CD1c-positive myeloid dendritic cell (primary cell): ENCODE data around the gene SLC16A6.
"Not testable (repeated sequence)": the region's sequence is repeated elsewhere in the genome, so short reads cannot be mapped to it uniquely, and the experiment has no call there.

Source experiments
- DNase-seq: peaks from one replicate; pipeline ENCODE4 v3.0.0-alpha.2; 2016; ENCODE audit errors: extremely low spot score

Gene SLC16A6

DNA sequence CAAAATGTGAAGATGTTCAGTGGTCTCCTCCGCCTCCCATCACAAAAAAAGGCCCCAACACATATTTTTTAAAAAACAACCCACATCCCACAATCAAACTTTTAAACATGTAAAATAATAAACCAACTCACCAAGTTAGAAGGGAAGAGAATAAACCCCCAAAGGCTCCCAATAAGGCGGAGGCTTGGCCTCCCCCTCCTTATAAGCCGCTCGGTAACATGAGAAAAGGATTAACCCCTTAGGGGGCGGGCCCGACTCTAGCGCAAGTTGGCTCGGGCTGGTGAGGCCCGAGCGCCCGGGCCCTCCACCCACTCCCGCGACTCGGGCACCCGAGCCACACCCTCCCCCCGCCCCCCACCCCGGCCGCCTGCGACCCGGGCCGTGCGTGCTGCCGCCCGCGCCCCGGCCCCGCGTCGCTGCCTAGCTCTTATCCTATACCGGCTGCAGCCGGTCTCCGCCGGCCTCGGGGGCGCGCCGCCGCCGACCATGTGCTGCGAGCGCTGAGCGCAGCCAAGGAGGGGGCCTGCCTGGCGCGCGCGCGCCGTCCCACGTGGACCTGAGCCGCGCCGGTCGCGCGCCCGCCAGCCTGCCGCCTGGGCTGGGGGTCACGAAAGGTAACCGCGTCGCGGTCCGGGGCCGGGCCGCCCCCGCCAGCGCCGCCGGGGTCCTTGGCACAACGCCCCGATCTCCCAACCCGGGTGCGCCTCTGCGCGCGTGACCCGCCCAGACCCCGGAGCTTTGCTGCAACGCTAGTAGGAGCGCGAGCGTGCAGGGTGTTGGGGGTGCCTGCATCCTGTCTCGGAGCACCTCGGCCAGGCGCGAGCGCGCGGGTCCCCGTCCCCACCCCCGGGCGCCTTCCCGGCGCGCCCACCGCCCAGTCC lies at the start of gene SLC16A6, which contains the start of gene ARSG:
SLC16A6 (minus strand) TSS at position 173 of the 881 bp plus-strand sequence. CDS start 12,807 bp downstream, outside the sequence.
ARSG (plus strand) TSS at position 541 of the 881 bp plus-strand sequence. CDS start 15,999 bp downstream, outside the sequence.
- DNase-seq, result peak; percentile 94

- DNase-seq, result no peak
Observed at GRCh38 chr17:68334393-68334792, 43.5 kb upstream of the SLC16A6 start.

- DNase-seq, result not testable (repeated sequence)
Observed at GRCh38 chr17:68331932-68332331, 41.0 kb upstream of the SLC16A6 start.

GRCh38 chr17:68329331-68329730 lies 38.4 kb upstream of the SLC16A6 start:
- DNase-seq, result no peak

DNA sequence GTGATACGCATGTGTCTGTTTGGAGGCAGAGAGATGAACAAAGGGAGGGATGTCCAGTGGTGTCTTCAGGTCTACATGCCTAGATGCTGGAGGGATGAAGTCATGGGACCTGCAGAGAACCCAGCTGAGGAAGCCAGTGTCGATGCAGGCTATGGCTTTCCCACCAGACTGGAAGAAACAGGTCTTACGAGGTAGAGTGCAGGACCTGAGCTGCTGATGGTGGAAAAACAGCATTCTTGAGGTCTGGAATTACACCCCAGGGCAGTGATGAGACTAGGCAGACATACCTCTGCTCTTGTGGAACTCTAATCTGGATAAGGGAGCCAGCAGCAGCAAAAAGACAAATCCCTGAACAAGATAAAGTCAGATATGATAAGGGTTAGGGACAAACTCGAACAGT lies 37.7 kb upstream of the SLC16A6 start:
- DNase-seq, result no peak

GRCh38 chr17:68327823-68328557 lies 37.1 kb upstream of the SLC16A6 start:
- no peak for DNase-seq

DNA sequence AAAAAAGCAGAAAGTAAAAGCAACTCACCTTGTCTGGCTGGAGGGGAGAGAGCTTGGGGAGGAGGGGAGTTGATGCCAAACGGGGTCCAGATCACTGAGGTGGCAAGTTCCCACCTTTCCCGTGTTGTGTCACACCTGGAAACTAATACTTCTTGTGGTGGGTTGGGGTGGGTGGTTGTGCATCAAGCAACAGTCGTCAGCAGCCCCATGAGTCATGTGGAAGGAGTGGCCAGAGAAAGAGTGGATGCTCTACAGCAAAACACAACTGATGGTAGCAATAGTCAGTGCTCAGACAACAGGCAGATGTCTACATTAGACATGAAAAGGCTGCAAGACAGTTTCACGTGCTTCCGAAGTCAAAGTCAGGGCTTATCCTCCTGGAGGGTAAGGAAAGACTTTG lies 35.8 kb upstream of the SLC16A6 start:
- no peak for DNase-seq

DNA sequence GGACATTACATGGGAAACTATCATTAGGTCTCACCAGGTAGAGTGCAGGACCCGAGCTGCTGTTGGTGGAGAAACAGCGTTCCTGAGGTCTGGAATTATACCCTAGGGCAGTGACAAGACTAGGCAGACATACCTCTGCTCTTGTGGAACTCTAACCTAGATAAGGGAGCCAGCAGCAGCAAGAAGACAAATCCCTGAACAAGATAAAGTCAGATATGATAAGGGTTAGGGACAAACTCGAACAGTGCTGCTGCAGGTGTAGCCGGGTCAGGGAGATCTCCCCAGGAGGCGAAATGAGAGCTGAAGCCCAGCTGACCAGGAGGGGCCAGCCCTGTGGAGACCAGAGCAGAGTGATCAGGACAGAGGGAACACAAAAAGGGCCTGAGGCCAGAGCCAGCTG lies 35.0 kb upstream of the SLC16A6 start:
- no peak for DNase-seq

GRCh38 chr17:68324654-68325336 lies 33.9 kb upstream of the SLC16A6 start:
- DNase-seq, result no peak

- no peak for DNase-seq
Observed at GRCh38 chr17:68324114-68324513, 33.2 kb upstream of the SLC16A6 start.

DNA sequence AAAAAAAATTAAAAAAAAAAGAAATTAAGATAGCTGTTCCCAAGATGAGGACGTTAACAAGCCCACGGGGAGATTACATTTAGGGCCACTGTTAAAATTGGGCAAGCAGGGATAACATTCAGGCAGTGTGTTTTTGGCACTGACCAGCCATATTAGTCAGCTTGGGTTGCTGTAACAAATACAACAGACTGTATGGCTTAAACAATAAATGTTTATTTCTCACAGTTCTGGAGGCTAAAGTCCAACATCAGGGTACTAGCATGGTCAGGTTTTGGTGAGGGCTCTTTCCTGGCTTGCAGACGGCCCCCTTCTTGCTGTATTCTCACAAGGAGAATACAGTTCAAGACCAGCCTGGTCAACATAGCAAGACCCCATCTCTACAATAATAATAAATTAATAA lies 31.7 kb upstream of the SLC16A6 start:
- no peak for DNase-seq

- no peak for DNase-seq
Observed at GRCh38 chr17:68321556-68321954, 30.6 kb upstream of the SLC16A6 start.

DNA sequence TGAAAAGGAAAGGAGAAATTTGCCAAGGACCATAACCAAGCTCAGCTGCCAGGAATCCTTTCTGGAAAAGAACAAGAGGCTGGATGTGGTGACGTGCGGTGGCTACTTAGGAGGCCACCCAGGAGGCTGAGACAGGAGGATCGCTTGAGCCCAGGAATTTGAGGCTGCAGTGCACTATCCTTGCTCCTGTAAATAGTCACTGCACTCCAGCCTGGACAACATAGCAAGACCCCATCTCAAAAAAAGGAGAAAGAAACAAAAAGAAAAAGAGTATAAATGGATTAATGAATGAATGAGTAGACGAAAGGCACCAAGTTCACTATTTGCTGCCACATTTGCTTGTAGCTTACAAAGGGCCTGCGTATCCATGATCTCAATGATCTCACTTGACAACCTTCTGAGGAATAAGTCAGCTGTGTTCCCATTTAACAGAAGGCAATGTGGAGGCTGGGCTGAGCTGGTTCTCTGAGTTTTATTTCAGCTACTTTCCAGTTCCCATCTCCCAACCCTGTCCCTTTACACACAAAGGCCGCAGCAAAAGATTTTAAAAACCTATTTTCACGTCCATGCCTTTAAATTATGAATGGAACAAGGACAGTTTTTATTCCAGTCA lies 30.1 kb upstream of the SLC16A6 start:
- DNase-seq, result no peak

GRCh38 chr17:68320311-68320865 lies 29.5 kb upstream of the SLC16A6 start:
- DNase-seq, result no peak

GRCh38 chr17:68319410-68320162 lies 28.7 kb upstream of the SLC16A6 start:
- DNase-seq, result peak; percentile 82

- DNase-seq, result peak; percentile 81
Observed at GRCh38 chr17:68318103-68318991, 27.4 kb upstream of the SLC16A6 start.

DNA sequence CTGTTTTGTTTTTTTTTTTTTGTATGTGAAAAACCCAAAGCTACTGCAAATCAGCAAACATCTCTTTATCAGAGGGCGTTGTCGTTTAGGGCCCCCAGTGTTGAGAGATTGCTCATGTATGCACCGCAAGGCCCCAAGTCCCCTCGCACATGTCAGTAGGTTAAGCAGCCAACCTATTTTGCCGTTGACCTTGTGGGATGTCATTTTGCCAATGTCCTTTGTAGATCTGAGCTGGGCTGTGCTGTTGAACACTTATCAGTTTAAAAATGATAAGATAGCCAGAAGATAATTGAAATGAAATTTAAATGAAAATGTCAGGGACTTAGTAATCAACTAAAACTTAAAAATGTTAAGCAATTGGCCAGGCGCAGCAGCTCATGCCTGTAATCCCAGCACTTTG lies 26.5 kb upstream of the SLC16A6 start:
- DNase-seq, result no peak

DNA sequence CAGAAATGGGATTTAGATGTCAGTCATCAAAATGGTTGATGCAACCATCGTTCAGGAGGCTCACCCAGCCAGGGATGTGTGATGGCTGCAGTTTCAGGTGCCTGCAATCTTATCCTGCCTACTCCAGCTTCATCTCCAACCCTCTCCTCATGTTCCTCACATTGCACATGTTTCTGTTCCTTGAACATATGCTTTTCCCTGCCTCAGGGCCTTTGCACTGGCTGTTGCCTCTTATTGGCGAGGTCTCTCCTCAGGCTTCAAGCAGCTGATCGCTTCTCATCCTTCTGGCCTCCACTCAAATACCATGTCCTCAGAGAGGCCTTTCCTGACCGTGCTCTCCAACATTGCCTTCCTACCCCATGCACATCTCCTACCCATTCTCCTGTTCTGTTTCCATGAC lies 25.0 kb upstream of the SLC16A6 start:
- DNase-seq, result no peak

DNA sequence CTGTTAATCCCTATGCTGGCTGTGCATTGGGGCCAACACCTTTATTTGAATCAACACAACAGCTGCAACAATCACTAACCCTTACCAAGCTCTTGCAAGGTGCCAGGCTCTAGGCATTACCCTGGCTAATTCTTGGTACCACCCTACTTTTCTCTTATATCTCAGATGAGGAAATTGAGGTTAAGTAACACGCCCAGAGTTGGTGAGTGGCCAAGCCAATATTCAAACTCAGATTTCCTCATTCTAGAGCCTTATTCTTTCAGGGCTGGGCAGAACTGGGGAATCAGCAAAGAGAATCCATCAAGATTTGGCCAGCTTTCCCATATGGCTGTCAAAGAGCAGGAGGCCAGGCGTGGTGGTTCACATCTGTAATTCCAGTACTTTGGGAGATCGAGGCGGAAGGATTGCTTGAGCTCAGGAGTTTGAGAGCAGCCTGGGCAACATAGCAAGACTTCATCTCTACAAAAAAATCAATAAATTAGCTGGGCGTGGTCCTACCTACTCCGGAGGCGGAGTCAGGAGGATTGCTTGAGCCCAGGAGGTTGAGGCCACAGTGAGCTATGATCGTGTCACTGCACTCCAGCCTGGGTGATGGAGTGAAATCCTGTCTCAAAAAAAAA lies 24.1 kb upstream of the SLC16A6 start:
- DNase-seq, result peak; percentile 90
